GM18858 (cell line): ENCODE measurements around the gene DMAC2L.
"Not testable (repeated sequence)": the region's sequence is repeated elsewhere in the genome, so short reads cannot be mapped to it uniquely, and the experiment has no call there.

Source experiments
- ATAC-seq: cut with Tn5 transposase; IDR thresholded peaks from one replicate; pipeline ENCODE4 v1.9.1; 2021; ENCODE audit not compliant: unreplicated experiment

Gene DMAC2L

DNA sequence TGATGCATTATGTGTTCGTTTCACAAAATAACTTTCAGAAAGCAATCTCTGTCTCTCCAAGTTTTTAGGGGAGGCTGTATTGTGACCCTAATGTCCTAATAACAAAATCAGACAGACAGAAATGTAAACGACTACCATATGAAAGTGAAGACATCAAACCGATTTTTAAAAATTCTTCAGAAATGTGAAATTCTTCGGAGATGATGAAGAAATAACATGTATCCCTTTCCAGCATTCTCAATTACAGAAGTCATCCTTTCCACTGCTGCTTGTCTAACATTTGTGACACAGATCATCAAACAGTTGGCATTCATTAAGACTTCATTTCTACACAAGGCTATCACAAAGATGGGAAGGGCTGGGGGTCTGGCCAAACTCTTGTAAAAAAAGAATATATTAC lies 41.0 kb downstream of the DMAC2L start:
- ATAC-seq: no peak

DNA sequence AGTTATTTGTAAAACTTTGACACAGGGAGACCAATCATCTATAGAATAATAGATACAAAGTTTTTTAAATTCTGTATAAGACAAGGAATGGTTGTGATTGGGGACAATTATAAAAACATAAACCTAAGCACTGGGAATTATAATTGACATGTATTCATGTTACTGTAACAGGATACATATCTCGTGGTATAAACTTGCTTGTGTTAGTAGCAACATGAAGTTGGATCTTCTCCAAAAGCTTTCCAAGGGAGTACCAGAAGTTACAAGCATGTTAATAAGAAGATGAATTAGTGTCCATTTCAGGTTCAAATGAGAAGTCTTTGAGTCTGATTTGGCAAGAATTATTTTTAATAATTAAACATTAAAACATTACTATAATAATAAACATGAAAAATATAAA lies 42.4 kb downstream of the DMAC2L start:
- no peak for ATAC-seq

DNA sequence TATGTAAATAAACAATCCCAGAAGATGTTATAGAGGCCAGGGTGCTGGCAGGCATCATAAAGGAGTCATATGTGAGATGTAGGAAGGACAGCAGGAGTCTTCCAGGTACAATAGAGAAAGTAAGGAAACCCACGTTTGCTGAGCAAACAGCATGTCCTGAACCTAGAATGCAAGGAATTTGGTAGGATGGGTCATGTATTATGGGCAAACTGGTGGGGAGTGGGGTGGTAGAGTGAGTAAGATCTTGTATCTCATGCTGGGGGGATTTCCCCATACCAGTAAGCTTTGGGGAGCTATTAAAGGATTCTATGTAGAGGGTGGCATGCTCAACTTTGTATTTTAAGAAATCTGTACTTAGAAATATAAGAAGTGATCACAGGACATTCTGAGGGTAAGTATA lies 43.6 kb downstream of the DMAC2L start:
- ATAC-seq: no peak

DNA sequence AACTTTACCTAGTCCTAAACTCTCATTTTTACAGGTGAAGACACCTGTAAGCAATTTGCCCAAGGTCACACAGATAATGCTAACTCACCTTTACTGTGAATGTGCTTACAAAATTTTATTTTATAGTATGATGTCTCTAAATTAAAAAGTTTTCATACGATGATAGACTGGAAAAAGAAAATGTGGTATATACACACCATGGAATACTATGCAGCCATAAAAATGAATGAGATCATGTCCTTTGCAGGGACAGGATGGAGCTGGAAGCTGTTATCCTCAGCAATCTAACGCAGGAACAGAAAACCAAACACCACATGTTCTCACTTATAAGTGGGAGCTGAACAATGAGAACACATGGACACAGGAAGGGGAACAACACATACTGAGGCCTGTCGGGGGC lies 44.2 kb downstream of the DMAC2L start:
- not testable (repeated sequence) for ATAC-seq

DNA sequence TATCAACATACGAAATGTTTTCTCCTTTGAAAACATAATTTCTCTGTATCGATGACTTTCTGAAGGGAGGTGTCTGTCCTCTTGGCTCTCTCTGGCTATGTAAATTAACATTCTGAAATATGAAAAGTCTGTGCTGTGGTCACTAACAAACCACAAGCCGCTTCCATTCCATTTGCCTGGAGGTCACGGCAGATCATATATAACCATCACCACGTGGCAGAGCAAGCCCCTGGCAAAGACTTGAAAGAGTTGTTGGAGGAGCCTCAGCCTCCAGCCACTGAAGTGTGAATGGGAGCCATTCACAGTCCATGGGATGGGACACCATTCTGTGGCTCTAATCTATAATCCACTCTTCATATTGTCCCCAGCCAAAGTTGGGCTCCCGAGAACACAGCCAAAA lies 45.0 kb downstream of the DMAC2L start:
- no peak for ATAC-seq

DNA sequence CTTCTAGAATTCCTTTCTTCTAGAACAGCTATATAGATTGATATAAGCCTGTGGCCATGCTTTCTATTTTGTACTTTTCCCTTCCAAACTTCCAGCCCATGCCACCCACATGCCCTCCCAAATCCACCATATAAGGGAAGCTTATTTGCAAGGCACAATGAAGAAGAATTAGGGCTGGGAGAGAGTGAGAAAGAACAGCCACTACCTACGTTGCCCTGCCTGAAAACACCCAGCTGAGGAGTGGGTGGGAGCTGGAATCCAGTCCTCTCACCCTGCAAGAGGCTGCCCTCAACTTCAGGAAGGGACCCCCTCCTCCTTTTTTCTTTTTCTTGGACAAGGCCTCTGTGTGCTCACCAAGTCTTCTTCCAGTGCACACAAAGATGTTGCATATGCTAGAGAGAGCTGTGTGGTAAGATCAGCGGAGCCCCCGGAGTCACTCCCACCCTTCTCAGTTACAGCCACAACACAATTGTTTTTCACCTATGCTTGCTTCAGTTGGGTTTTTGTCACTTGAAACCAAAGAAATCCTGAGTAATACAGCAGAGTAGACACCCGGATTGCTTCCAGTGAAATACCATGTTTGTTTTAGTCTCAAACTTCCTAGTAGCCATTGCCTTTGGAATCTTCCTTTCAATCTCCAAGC lies 45.8 kb downstream of the DMAC2L start:
- no peak for ATAC-seq

DNA sequence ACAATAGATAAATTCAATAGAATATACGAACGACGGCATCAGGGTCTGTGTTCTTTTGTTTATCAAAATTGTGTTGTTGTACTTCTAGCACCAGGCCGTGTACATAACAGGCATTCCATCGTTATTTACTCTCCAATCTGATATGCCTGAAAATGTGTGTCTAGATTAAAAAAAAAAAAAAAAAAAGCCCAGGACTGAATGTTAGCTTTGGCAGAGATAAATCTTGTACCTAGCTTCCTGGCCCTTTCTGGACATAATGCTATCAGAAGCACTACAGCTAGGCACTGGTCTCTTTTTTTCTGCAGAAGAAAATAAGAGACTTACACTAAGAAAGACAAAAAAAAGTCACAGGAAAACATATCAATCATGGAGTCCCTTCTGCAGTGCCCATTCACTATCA lies 47.5 kb downstream of the DMAC2L start:
- ATAC-seq: no peak

DNA sequence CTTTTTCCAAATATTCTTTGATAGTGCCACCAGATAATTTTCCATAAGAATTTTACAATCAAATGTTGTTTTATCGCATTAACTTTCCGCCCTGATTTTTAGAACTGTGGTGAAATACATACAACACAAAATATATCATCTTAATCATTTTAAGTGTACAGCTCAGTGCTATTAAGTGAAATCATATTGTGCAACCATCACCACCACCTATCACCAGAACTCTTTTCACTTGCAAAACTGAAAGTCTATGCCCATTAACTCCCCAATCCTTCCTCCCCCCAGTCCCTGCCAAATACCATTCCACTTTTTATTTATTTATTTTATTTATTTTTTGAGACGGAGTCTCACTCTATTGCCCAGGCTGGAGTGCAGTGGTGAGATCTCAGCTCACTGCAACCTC lies 48.0 kb downstream of the DMAC2L start:
- no peak for ATAC-seq

DNA sequence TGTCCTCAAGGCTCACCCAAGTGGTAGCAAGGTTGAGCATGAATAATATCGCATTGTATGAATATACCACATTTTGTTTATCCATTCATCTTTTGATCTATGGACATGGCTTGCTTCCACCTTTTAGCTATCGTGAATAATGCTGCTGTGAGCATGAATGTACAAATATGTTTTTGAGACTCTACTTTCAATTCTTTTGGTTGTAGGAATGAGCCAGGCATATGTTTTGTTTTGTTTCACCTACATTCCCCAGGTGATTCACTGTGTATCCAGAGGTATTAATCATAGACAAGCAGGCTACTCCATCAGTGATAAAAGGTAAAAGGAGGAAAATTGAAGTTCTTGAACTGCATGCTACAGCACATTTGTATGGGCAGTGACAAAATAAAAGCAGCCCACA lies 48.7 kb downstream of the DMAC2L start:
- no peak for ATAC-seq

DNA sequence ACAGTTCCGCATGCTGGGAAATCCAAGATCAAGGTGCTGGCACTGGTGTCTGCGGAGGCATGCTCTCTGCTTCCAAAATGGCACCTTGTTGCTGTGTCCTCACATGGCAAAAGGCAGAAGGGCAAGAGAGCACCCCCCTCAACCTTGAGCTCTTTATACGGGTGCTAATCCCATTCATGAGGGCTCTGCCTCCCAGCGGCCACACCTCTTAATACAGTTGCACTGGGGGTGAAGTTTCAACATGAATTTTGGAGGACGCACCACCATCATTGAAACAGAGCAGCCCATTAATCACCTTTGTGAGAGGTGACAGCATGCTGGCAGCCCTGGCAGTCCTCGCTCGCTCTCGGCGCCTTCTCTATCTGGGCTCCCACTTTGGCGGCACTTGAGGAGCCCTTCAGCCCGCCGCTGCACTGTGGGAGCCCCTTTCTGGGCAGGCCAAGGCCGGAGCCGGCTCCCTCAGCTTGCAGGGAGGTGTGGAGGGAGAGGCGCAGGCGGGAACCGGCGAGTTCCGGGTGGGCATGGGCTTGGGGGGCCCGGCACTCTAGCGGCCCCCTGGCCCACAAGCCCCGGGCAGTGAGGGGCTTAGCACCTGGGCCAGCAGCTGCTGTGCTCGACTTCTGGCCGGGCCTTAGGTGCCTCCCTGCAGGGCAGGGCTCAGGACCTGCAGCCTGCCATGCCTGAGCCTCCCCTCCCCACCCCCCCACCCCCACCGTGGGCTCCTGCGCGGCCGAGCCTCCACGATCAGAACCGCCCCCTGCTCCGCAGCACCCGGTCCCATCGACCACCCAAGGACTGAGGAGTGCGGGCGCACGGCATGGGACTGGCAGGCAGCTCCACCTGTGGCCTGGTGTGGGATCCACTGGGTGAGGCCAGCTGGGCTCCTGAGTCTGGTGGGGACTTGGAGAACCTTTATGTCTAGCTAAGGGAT lies 49.6 kb downstream of the DMAC2L start:
- ATAC-seq: not testable (repeated sequence)

DNA sequence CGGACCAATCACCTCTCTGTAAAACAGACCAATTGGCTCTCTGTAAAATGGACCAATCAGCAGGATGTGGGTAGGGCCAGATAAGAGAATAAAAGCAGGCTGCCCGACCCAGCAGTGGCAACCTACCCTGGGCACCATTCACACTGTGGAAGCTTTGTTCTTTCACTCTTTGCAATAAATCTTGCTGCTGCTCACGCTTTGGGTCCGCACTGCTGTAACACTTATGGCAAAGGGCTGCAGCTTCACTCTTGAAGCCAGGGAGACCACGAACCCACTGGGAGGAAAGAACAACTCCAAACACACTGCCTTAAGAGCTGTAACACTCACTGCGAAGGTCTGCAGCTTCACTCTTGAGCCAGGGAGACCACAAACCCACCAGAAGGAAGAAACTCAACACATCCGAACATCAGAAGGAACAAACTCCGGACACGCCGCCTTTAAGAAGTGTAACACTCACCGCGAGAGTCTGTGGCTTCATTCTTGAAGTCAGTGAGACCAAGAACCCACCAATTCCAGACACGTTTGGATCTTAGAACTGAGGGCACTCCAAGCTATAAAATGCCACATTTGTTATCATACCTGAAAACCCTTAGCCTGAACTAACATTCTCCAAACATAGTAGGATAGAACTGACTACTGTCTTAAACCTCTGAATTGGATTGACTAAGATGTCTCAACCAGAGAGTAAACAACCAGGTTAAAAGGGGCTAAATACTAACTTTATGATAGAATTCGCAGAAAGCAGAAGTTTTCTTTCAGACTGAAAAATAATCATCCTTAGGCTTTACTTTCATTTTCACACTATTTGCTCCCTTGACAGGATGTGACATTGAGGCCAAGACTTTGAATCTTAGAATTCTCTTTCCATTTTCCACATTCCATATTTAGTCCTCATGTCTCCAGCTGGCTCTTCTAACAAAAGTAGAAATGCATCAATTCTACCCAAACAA lies 50.9 kb downstream of the DMAC2L start:
- ATAC-seq: no peak

DNA sequence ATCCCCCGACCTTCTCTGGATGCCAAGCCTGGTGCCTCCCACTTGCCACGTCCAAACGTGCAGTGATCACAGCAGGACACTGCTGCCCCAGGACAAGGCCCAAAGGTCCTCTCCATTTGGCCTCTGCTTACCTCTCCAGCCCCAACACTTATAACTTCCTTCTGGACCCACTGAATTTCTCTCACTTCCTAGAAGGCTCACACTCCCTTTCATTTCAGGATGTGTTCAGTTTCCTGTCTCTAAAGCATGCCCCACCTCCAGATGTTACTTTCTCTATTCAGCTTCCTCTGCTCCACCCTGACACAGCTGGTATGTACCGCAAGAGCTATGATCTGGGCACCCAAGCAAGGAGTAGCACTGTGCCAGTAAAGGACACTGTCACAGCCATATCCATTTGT lies 51.6 kb downstream of the DMAC2L start:
- peak; percentile 99 for ATAC-seq

DNA sequence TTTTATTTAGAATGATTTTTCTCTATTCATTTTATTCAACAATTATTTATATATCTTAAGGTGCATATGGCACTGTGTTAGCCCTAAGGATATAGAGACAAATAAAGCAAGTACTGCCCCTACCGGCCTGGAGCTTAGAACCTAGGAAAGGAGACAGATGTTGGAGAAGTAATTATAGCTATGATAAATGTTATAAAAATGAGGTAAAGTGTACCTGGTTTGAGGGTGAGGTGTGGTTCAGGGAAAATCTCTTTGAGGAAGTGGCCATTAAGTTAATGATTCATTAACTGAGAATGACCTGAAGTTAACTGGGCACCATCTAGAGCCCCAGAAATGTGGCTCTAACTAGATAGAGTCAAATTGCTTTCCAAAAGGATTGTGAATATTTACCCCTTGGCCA lies 52.7 kb downstream of the DMAC2L start:
- ATAC-seq: no peak

DNA sequence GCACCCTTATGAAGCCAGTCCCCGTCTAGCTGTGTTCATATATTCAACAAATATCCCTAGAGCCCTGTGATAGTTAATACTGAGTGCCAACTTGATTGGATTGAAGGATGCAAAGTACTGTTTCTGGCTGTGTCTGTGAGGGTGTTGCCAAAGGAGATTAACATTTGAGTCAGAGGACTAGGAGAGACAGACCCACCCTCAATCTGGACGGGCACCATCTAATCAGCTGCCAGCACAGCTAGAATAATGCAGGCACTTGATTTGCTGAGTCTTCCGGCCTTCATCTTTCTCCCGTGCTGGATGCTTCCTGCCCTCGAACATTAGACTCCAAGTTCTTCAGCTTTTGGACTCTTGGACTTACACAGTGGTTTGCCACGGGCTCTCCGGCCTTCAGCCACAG lies 53.4 kb downstream of the DMAC2L start:
- not testable (repeated sequence) for ATAC-seq

DNA sequence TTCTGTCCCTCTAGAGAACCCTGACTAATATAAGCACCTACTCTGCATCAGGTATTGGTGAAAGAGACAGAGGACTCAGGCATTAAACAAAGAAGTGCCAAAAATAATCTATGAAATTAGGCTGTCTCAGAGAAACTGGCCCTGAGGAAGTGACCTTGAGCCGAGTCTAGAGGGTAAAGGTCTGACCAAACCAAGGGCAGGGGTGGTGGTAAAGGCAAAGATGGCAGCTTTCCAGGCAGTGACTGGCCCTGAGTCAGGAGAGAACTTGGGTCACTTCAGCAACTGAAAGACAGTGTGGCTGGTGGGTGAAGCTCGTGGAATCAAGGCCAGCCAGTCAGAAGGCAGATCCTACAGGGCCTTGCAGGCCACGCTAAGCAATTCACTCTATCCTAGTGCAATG lies 54.0 kb downstream of the DMAC2L start:
- no peak for ATAC-seq

DNA sequence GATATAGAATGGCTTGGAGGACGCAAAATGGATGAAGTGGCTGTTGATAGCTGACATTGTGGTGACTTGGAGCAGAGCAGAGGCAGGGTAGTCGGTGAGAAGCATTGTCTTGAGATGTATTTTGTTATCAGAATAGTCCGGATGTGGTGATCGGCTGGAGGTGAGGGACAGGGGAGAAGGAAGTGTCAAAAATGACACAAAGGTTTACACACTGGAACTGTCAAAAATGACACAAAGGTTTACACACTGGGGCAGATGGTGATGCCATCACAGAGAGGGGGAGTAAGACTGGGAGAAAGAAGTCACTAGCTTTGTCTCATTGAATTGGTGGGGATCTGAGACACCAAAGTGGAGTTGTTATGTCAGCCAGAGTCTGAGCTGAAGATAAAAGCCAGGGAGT lies 54.5 kb downstream of the DMAC2L start:
- ATAC-seq: no peak

DNA sequence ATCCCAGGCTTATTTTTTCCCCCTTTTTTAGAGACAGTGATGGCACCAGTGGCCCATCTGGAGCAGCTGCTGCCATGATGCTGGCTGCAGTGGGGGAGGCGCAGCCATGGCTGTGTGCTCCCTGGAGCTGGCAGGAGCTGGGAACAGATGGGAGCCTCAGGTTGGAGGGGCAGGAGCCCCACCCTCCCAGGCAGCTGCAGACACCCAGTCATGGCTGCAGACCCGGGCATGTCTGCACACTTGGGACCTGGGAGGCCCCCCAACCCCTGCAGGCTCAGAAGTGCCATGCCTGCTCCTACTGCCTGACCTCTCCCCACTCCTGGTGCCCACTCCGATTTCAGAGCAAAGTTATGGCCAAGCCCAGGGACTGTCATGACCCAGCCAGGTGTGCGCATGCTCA lies 59.4 kb downstream of the DMAC2L start:
- ATAC-seq: no peak

DNA sequence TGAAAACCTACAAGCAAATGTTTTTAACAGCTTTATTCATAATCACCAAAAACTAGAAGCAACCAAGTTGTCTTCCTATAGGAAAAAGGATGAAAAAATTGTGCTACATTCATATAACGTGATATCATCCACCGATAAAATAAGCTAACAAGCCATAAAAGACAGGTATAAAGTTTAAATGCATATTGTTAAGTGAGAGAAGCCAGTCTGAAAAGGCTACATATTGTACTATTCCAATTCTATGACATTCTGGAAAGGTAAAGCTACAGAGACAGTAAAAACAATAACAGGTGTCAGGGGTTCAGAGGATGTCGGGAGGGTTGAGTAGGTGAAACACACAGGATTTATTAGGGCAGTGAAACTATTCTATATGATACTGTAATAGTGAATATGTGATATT lies 61.8 kb downstream of the DMAC2L start:
- no peak for ATAC-seq

DNA sequence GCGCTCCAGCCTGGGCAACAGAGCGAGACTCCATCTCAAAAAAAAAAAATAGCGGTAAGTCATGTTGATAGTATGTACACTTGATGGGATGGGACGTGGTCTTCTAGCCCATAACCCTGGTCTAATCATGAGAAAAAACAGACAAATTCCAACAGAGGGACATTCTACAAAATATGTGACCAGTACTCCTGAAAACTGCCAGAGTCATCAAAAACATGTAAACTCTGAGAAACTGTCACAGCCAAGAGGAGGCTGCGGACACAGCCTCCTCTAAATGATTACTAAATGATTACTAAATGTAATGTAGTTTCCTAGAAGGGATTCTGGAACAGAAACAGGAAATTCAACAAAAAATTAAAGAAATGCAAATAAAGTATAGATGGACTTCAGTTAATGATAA lies 63.6 kb downstream of the DMAC2L start:
- no peak for ATAC-seq
